ENCODE data around the gene BRF1.

- no peak for TF ChIP-seq EZH2 (IDR thresholded peaks at IDR 0.05)
- TF ChIP-seq POLR2AphosphoS5 (IDR thresholded peaks at IDR 0.05; ENCODE audit: borderline replicate concordance, low read depth, low read length), result no peak
Observed at GRCh38 chr14:105166571-105167302, 134.1 kb downstream of the BRF1 start.

All from SK-N-MC (cell line).